Measurements from ENCODE around the gene RPS27L. TPM values are rescaled to one million over a fixed set of nuclear protein-coding genes. Genes with fewer than 3 reads are reported as not detected.

RPS27L gene
- total and polyA plus RNA-seq, 2 donors (not counting 1 experiment from before 2014, with no cell fraction given), result 481 to 482 TPM

GRCh38 chr15:63135804-63136203 lies 21.5 kb downstream of the RPS27L start:
- H3K4me2 ChIP-seq (ENCODE audit: extremely low read depth, insufficient read depth, low read length), result peak overlapping the region; percentile 33
- H3K9ac ChIP-seq (ENCODE audit: insufficient read depth, low read length), result no peak overlapping the region
- H3K27me3 ChIP-seq (ENCODE audit: control insufficient read depth, insufficient read depth, low read length), result no peaks in the 10 kb centered on the region
- H2AFZ ChIP-seq (ENCODE audit: low read length), result no peak overlapping the region
- DNase-seq (ENCODE audit: low read depth in 2 of 2), result peak; percentile 82 to 90
- no peaks in the 10 kb centered on the region for H3K9me3 ChIP-seq (ENCODE audit: control insufficient read depth, insufficient read depth, low read depth, low read length)
- no peak for TF ChIP-seq EZH2 (IDR thresholded peaks at IDR 0.05; ENCODE audit: low read length, missing control alignments)
- TF ChIP-seq, protein P1, sequence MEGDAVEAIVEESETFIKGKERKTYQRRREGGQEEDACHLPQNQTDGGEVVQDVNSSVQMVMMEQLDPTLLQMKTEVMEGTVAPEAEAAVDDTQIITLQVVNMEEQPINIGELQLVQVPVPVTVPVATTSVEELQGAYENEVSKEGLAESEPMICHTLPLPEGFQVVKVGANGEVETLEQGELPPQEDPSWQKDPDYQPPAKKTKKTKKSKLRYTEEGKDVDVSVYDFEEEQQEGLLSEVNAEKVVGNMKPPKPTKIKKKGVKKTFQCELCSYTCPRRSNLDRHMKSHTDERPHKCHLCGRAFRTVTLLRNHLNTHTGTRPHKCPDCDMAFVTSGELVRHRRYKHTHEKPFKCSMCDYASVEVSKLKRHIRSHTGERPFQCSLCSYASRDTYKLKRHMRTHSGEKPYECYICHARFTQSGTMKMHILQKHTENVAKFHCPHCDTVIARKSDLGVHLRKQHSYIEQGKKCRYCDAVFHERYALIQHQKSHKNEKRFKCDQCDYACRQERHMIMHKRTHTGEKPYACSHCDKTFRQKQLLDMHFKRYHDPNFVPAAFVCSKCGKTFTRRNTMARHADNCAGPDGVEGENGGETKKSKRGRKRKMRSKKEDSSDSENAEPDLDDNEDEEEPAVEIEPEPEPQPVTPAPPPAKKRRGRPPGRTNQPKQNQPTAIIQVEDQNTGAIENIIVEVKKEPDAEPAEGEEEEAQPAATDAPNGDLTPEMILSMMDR (conservative IDR thresholded peaks at IDR 0.05 in 1 of 2, IDR thresholded peaks at IDR 0.05 in 1 of 2; ENCODE audit: low read depth in 1 of 2, low read length in 2 of 2), result no peak
- H4K20me1 ChIP-seq (ENCODE audit: control insufficient read depth, extremely low read depth, insufficient read depth, low read length), result no peaks in the 10 kb centered on the region
- no peak overlapping the region for H3K4me3 ChIP-seq (replicated peaks in 1 of 4; ENCODE audit: control extremely low read depth in 1 of 4, insufficient read depth in 1 of 4, low read depth in 3 of 4, low read length in 4 of 4)
- peaks cover 10% of the 10 kb centered on the region for H3K4me1 ChIP-seq (ENCODE audit: control insufficient read depth, extremely low read depth, insufficient read depth, low read length)
- H3K27ac ChIP-seq (ENCODE audit: insufficient read depth, low read length), result peak overlapping the region; percentile 88
- peaks cover 4% of the 10 kb centered on the region for H3K79me2 ChIP-seq (ENCODE audit: control insufficient read depth, insufficient read depth, low read length)
- peaks cover 1% of the 10 kb centered on the region for H3K36me3 ChIP-seq (ENCODE audit: control insufficient read depth, insufficient read depth, low read length)

GRCh38 chr15:63135281-63135680 lies 22.0 kb downstream of the RPS27L start:
- Histone ChIP-seq H3K4me3 (replicated peaks in 1 of 4; ENCODE audit: control extremely low read depth in 1 of 4, insufficient read depth in 1 of 4, low read depth in 3 of 4, low read length in 4 of 4) (no peak overlapping the region), H3K9me3 (ENCODE audit: control insufficient read depth, insufficient read depth, low read depth, low read length) (no peaks in the 10 kb centered on the region), H4K20me1 (ENCODE audit: control insufficient read depth, extremely low read depth, insufficient read depth, low read length) (no peaks in the 10 kb centered on the region), H3K27me3 (ENCODE audit: control insufficient read depth, insufficient read depth, low read length) (no peaks in the 10 kb centered on the region), H3K36me3 (ENCODE audit: control insufficient read depth, insufficient read depth, low read length) (peaks cover under 1% of the 10 kb centered on the region), H3K4me2 (ENCODE audit: extremely low read depth, insufficient read depth, low read length) (peak overlapping the region; percentile 33), H3K79me2 (ENCODE audit: control insufficient read depth, insufficient read depth, low read length) (peaks cover 4% of the 10 kb centered on the region), H3K4me1 (ENCODE audit: control insufficient read depth, extremely low read depth, insufficient read depth, low read length) (peaks cover 10% of the 10 kb centered on the region), H2AFZ (ENCODE audit: low read length) (no peak overlapping the region), H3K27ac (ENCODE audit: insufficient read depth, low read length) (peak overlapping the region; percentile 88), H3K9ac (ENCODE audit: insufficient read depth, low read length) (peak overlapping the region; percentile 11)
- peak; percentile 44 to 73 for DNase-seq (ENCODE audit: low read depth in 2 of 2)
- TF ChIP-seq, protein P1 (conservative IDR thresholded peaks at IDR 0.05 in 1 of 2, IDR thresholded peaks at IDR 0.05 in 1 of 2; ENCODE audit: low read depth in 1 of 2, low read length in 2 of 2), result no peak

GRCh38 chr15:63134245-63134985 lies 22.9 kb downstream of the RPS27L start:
- TF ChIP-seq, protein P1 (conservative IDR thresholded peaks at IDR 0.05 in 1 of 2, IDR thresholded peaks at IDR 0.05 in 1 of 2; ENCODE audit: low read depth in 1 of 2, low read length in 2 of 2), result no peak
- no peak for TF ChIP-seq EZH2 (IDR thresholded peaks at IDR 0.05; ENCODE audit: low read length, missing control alignments)
- peak in 1 of 2 donors; percentile 21 for DNase-seq (ENCODE audit: low read depth in 2 of 2)
- H3K4me3 ChIP-seq (replicated peaks in 1 of 4; ENCODE audit: control extremely low read depth in 1 of 4, insufficient read depth in 1 of 4, low read depth in 3 of 4, low read length in 4 of 4), result no peak overlapping the region
- H3K4me1 ChIP-seq (ENCODE audit: control insufficient read depth, extremely low read depth, insufficient read depth, low read length), result peaks cover 10% of the 10 kb centered on the region
- H3K79me2 ChIP-seq (ENCODE audit: control insufficient read depth, insufficient read depth, low read length), result peaks cover 4% of the 10 kb centered on the region
- H2AFZ ChIP-seq (ENCODE audit: low read length), result no peak overlapping the region
- no peaks in the 10 kb centered on the region for H4K20me1 ChIP-seq (ENCODE audit: control insufficient read depth, extremely low read depth, insufficient read depth, low read length)
- peaks cover 1% of the 10 kb centered on the region for H3K36me3 ChIP-seq (ENCODE audit: control insufficient read depth, insufficient read depth, low read length)
- H3K9ac ChIP-seq (ENCODE audit: insufficient read depth, low read length), result no peak overlapping the region
- H3K4me2 ChIP-seq (ENCODE audit: extremely low read depth, insufficient read depth, low read length), result peak overlapping the region; percentile 59
- peak overlapping the region; percentile 88 for H3K27ac ChIP-seq (ENCODE audit: insufficient read depth, low read length)
- H3K27me3 ChIP-seq (ENCODE audit: control insufficient read depth, insufficient read depth, low read length), result no peaks in the 10 kb centered on the region
- no peaks in the 10 kb centered on the region for H3K9me3 ChIP-seq (ENCODE audit: control insufficient read depth, insufficient read depth, low read depth, low read length)
